Testis (tissue), 2 donors: ENCODE results near the gene HECW1.

Experiments used
- CTCF ChIP-seq, 3 experiments: fragments of 450-650 bp in 2 of 3; fragments of 200-600 bp in 1 of 3; sonication (generic) in 1 of 3; IDR thresholded peaks; one replicate each; pipeline ENCODE4 v1.5.1; 2016 to 2019; ENCODE audit warnings: antibody characterized with exemption in 3 of 3, mild to moderate bottlenecking in 2 of 3, moderate library complexity in 1 of 3
- POLR2A ChIP-seq: fragments of 450-650 bp; IDR thresholded peaks from one replicate; pipeline ENCODE4 v1.6.1; 2017; ENCODE audit warnings: antibody characterized with exemption, mild to moderate bottlenecking, moderate library complexity

GRCh38 chr7:43552122-43552521 lies 439.7 kb downstream of the HECW1 start:
- TF ChIP-seq CTCF (IDR thresholded peaks at IDR 0.05) = no peak
- no peak for TF ChIP-seq POLR2A
